CD4-positive, alpha-beta T cell treated with Interleukin-12 subunit alpha and Interleukin-12 subunit beta, for 1 hour (primary cell): ENCODE measurements around the gene MRPL43.

Experiments used
- DNase-seq: peaks from one replicate; pipeline ENCODE4 v3.0.0-alpha.2; 2020

Gene MRPL43

DNA sequence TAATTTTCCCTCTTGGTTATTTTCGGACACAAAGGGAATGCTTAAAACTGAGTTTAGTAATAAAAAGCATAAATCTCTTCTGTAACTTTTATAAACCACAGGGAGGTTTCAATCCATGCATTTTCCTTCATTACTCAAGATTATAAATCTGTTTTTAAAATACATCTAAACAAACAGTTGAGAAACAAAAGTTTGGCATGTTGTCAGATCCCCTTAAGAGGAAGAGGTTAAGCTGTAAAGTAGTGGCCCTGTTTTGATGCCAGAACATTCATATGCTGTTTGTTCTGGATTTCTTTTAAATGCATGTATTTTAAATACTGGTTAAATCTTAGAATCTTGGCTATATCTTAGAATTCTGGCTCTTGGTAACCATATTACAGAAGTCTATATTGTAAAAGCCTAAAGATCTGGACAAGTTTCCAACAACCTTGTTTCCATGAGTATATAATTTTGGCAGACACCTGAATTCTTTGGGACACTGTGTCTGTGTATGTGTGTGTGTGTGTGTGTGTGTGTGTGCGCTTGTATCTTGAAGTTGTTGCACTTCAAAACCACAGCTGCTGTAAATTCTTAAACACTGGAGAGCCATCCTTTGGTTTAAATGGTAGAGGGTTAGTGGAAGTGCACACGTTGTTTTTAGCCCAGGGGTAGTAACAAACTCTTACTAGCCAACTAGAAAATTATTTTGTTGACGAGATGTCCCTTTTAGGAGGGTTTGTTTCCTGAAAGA, 24.8 kb downstream of the MRPL43 start:
- no peak for DNase-seq

DNA sequence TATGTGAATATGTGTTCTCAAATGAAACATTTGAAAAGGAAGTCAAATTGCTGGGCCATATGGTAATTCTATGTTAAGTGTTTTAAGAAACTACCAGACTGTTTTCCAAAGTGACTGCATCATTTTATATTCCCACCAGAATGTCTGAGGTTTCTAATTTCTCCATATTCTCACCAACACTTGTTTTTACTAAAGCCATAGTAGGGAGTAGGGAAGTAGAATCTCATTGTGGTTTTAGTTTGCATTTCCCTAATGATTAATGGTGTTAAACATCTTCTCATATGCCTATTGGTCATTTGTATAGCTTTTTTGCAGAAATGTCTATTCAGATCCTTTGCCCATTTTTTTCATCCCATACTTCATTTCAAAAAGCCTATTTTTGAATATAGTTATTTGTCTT, 27.0 kb downstream of the MRPL43 start:
- no peak for DNase-seq

DNA sequence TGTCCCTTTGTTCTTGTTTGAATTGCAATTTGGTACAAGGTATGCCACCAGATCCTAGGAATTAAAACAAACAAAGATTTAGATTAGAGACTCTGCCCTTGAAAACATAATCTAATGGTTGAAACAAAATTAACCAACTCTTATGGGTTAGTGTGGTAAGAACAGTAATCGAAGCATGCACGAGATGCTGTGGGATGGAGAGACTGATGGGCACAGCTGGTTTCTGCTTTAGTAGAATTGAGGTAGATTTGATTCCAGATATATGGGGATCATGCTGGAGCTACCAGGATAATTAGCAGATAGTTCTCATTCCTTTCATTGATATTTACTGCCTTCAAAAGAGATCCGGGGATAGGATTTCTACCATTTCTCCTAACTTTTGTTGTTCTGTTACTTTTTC, 38.4 kb downstream of the MRPL43 start:
- DNase-seq, result no peak

DNA sequence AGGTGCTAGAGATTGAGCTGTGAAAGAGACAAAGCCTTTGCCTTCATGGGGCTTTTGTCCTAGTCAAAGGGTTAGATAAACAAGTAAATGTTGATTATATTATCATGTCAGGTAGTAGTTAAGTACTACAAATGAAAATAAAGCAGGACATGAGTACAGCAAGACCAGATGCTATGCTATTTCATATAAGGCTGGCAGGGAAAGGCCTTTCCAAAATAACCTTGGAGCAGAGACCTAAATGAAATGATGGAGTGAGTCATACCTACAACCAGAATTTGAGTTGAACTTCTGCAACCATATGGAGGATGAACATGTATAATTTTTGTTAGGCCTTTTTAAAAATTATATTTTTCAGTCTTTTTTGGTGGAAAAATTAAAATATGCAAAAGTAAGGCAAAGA, 41.5 kb downstream of the MRPL43 start:
- no peak for DNase-seq

DNA sequence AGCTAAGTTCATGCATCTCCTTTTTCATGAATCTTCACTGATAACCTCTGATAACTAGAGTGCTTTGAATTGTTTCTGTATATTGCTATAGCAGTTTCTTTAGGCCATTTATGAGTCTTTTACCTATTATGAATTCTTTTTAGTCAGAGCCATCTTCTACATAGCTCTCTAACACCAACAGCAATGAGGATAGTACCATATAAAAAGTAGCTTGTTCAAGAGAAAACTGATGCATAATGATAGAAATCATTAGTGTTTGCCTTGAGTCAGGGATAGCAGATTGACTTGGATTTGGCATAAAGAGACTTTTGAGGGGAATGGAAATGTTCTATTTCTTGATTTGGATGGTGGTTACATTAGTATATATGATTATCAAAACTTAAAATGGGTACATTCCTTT, 43.8 kb downstream of the MRPL43 start:
- DNase-seq, result no peak

DNA sequence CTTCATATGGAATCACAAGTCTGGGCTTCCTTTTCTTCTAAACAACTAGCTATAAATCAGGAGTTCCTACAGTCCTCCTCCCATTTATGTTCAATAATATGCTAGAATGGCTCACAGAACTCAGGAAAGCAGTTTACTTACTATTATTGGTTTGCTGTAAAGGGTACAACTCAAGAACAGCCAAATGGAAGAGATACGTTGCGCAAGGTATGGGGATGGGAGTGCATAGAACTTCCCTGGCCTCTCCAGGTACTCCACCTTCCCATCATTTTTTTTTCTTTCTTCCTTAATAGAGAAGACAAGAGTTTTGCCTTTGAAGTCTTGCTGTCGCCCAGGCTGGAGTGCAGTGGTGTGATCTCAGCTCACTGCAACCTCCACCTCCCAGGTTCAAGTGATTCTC, 45.1 kb downstream of the MRPL43 start:
- DNase-seq, result no peak

DNA sequence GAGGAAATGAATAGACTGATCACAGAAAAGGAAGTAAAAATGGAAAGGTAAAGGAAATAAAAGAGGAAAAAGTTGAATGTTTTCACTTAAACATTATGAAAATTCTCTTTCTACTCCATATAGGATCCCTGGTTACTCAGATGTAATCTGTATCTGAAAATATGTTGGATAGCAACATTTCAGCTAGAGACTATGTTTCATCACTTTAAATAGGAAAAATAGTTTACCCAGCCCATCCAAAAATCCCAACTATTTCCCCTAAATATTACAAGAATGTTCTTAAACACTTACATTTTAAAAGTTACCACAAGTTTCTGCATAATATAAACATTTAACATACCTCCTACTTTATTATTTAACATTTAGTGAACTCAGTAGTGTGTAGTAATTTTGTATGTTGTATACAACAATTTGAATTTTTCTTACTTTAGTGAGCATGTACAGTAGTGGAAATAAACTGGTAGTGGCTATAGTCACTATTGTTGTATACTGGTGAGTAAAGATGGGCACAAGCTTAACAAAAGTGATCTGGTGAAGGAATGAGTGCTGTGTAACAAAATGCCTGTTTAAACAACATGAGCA, 47.4 kb downstream of the MRPL43 start:
- no peak for DNase-seq
